ENCODE data around the gene CHAD.

GRCh38 chr17:50444841-50445715, 23.6 kb downstream of the CHAD start:
- TF ChIP-seq GATA3 (IDR thresholded peaks at IDR 0.05; ENCODE audit: low read depth, low read length): no peak
- TF ChIP-seq GATA2 (IDR thresholded peaks at IDR 0.05; ENCODE audit: low read depth, low read length): no peak

Measured in SH-SY5Y (cell line).